Measurements from ENCODE around the gene PER2. TPM values are rescaled to one million over a fixed set of nuclear protein-coding genes. Genes with fewer than 3 reads are reported as not detected.

Gene PER2
- total and polyA plus RNA-seq, 9 of the 15 experiments (the other 6 are each of a cell fraction or from before 2014, with no cell fraction given): 1.1 to 10.3 (median 2.9) TPM

GRCh38 chr2:238203973-238204683 is 84.3 kb downstream of the PER2 start (continued):
- TF ChIP-seq ZBTB5 (IDR thresholded peaks at IDR 0.05) (no peak), CBX8 (IDR thresholded peaks at IDR 0.05; ENCODE audit: borderline replicate concordance, extremely low read depth, low read depth, low read length, poor library complexity, severe bottlenecking) (no peak), HNRNPH1 (optimal IDR thresholded peaks at IDR 0.05; ENCODE audit: low read depth, low read length) (no peak), CSDE1 (IDR thresholded peaks at IDR 0.05) (no peak), TRIM24 (IDR thresholded peaks at IDR 0.05) (peak; percentile 16 to 29; a peak in 2 of 4 replicates), ZNF12 (CRISPR knock-in tag; IDR thresholded peaks at IDR 0.05) (no peak), HOXB6 (CRISPR knock-in tag; IDR thresholded peaks at IDR 0.05; ENCODE audit: borderline replicate concordance) (no peak), CAMTA2 (CRISPR knock-in tag; conservative IDR thresholded peaks at IDR 0.05) (no peak), PCBP2 (IDR thresholded peaks at IDR 0.05; ENCODE audit: low read depth, low read length, poor library complexity, severe bottlenecking) (no peak), PKNOX1 (IDR thresholded peaks at IDR 0.05) (peak; percentile 14; the same call in 1 of the 2 replicates), ZNF347 (CRISPR knock-in tag; IDR thresholded peaks at IDR 0.05; ENCODE audit: low read depth) (no peak), EP300 (IDR thresholded peaks at IDR 0.05; ENCODE audit: low read length) (peak; percentile 31; the same call in 1 of the 2 replicates), ZKSCAN3 (CRISPR knock-in tag; IDR thresholded peaks at IDR 0.05) (no peak), NRF1 (conservative IDR thresholded peaks at IDR 0.05 in 1 of 2, IDR thresholded peaks at IDR 0.05 in 1 of 2) (no peak; a peak in 3 of 4 replicates), TCF7L2 (IDR thresholded peaks at IDR 0.05; ENCODE audit: low read depth, low read length) (no peak), EHMT2 (IDR thresholded peaks at IDR 0.05) (no peak), HDAC8 (tag; IDR thresholded peaks at IDR 0.05) (no peak), ATF3 (IDR thresholded peaks at IDR 0.05) (no peak), ATF3 (CRISPR knock-in tag; conservative IDR thresholded peaks at IDR 0.05) (no peak), STAG1 (CRISPR knock-in tag; IDR thresholded peaks at IDR 0.05; ENCODE audit: borderline replicate concordance) (no peak), FOXK2 (conservative IDR thresholded peaks at IDR 0.05 in 1 of 2, IDR thresholded peaks at IDR 0.05 in 1 of 2; ENCODE audit: low read depth in 2 of 2) (no peak), SAFB2 (IDR thresholded peaks at IDR 0.05; ENCODE audit: borderline replicate concordance, low read depth, low read length, severe bottlenecking) (no peak), ZNF311 (CRISPR knock-in tag; IDR thresholded peaks at IDR 0.05) (no peak), TCFL5 (CRISPR knock-in tag; conservative IDR thresholded peaks at IDR 0.05) (no peak), BACH1 (tag; IDR thresholded peaks at IDR 0.05) (no peak), MAFK (IDR thresholded peaks at IDR 0.05; ENCODE audit: low read length) (no peak)

Data from K562 (cell line).